ENCODE results near the gene MORN1.
"Not testable (repeated sequence)": the region's sequence is repeated elsewhere in the genome, so short reads cannot be mapped to it uniquely, and the experiment has no call there.

The MORN1 gene

DNA sequence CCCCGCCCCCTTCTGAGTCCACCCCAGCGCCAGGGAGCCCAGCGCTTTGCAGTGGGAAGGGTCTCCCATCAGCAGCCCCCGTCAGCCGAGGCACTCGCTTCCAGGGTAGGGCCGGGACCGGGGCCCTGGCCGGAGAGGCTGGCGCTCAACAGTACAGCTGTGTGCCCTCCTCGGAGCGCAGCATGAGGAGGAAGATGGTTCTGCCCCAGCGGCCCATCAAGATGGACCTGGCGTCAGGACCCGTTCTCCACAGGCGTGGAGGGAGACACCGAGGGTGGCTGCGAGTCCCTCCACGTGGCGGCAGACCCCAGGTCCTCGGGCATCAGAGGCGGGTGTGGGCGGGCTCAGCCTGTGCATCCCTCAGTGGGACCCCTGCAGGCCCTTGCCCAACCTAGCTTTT lies 54.3 kb downstream of the MORN1 start:
- no peak for DNase-seq (ENCODE audit: low read depth in 2 of 2)

DNA sequence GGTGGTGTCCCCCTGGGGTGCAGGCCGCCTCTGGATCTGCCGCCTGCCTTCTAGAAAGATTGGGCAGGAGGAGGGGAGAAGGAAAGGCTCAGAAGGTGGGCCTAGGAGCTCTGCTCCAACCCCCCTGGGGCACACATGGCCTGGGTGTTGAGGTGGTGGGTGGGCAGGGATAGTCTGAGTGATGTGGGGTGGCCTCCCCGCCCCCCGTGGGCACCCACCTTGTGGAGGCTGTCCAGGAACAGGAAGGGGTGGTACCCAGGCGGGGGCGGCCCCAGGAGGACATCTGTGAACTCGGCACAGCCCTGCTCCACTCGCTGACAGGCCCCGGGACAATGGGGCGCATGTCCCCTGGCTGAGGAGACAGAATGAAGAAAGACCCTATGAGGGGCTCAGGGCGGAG lies 54.9 kb downstream of the MORN1 start:
- no peak for DNase-seq (ENCODE audit: low read depth in 2 of 2)

DNA sequence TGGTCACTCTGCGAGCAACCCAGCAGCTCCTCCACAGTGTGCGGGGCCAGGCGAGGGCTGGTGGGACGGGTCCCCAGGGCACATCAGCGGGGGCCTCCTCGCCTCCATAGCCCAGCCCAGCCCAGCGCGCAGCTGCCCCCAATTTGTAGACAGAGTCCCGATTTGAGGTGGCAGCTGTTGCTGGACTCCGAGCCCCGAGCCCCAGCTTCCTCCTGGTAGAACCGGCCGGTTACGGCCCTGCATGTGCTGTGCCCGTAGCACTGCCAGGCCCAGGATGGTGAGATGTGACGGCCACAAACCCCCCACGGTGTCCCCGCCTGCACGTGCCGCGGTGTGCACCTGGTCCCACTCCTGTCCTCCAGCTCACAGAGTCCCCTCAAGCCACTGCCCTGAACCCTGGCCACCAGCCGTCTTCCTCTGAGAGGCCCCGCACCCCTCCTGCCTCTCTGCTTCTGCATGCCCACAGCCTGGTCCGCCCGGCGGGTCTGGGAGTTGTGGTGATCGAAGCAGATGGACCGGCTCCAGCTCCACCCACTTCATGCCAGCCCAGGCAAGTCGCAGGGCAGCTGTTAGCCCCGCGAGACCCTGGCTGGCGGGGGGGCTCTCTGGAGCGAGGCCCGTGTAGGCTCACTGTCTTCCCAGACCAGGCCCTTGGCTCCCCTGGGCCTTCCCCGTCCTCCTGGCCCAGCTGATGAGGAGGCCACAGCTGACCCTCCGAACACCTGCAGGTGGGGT lies 55.5 kb downstream of the MORN1 start:
- no peak for DNase-seq (ENCODE audit: low read depth in 2 of 2)

DNA sequence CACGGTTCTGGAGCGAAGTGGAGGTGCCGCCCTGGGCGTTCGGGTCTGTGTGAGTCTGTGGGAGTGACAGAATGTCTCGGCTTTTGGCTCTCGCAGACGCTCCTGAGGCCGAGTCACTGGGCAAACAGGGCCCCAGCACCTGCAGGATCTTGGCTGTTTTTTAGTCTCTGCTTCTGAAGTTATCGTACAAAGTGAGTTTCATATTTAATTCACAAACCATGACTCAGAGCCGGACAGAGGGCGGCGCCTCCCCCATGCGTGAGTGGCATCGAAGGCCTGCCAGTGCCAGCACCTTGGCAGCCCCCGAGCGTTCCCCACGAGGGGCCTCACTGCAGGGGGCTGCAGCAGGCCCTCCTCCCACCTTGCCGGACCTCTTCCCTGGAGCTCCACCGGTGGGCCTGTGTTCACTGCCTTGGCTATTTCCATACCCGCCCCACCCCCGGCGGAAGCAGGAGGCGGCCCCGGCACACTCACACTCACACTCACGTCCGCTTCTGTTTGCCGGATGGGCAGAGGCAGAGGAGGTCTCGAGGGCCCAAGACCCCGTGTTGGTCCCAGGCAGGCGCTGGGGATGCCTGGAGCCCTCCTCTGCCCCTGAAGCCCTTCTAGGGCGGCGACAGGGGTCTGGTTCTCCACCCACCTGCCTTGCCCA lies 56.3 kb downstream of the MORN1 start:
- no peak for DNase-seq (ENCODE audit: low read depth in 2 of 2)

DNA sequence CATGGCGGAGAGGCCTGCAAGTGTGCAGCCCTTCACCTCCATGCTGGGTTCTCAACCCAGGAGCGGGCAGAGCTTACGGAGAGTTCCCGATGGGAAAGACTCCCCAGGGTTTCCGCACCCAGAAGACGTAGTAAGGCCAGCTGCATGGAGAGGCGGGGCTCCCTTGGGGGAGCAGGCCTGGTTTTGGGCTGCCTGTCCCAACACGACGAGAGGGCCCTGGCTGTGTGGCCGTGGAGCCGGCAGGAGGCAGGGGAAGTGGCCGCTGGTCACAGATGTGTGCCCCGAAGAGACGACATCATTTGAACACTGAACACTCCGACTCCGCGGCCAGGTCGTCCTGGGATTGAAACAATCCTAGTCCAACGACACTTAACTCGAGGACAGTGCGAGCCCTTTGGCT lies 57.0 kb downstream of the MORN1 start:
- no peak for DNase-seq (ENCODE audit: low read depth in 2 of 2)

DNA sequence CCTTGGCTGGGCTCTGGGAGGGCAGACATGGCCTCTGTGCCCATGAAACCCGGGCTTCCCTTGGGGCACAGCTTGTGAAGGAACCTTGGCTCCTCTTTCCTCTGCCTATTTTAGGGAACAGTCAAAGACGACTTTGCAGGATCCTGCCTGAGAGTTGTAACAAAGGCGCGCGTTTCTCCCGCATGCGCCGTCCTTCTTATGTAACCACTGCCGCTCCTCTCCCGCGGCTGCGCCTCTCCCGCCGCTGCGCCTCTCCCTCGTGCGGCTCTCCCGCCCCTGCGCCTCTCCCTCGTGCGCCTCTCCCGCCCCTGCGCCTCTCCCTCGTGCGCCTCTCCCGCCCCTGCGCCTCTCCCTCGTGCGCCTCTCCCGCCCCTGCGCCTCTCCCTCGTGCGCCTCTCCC lies 59.8 kb downstream of the MORN1 start:
- DNase-seq (ENCODE audit: low read depth in 2 of 2), result not testable (repeated sequence)

DNA sequence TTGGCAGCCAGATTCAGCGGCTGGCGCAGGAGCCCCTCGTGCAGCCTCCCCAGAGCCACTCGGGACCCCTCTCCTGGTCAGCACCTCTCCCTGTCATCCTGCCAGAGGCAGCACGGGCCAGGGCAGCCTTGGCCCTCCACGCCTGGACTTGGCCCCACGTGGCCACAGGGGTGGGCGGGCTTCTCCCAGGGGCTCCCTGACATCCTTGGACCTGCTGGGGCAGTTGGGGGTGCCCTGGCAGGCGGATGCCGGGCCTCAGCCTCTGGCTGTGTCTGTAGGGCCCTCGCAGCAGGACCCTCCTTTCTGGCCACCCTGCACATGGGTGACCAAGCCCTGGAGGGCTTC lies 60.2 kb downstream of the MORN1 start:
- DNase-seq (ENCODE audit: low read depth in 2 of 2), result no peak

DNA sequence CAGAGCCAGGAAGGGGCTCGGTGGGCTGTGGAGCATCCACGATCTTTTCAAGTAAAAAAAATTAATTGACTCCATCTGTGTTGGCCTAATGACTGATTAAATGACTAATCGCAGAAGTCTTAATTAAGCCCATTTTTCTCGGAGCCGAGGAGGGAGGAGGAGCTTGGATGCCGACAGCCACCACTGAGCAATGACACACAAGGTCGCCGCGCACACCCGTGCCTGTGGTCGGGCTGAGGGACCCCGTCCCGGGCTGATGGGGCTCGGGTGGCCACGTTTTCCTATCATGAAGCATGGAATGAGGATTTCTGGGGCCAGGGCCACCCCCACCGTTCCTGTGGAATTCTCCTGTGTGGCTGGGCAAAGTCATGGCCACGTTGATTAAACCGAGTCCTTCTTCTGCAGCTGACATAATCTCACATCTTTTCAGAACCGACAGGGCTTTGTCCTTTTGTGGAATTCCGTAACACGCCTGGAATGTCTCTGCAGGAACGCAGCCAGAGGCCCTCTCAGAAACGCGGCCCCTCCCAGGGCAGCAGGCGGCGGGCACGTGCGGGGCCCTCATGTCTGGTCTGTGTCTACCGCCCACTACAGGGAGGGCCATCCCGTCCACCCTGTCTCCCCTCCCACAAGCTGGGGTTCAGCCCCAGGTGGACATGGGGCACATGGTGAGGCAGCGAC lies 60.7 kb downstream of the MORN1 start:
- no peak for DNase-seq (ENCODE audit: low read depth in 2 of 2)

DNA sequence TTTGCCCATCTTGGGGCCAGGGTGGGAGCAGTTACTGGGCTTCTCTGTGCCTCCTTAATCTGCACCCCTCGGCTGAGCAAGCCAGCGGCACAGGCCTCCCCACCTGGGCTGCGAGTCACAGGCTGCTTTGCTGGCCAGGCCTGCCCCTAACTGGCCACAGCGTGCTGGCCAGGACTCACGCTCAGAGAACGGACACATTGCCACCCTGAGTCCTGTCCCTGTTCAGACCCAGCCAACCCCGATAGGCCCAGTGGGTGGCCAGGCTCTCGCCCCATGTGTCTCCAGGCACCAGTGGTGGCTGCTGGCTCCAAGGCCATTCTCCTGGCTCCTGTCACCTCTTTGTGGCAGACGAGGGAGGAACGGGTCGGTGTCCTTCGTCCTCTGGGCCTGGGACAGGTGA lies 61.3 kb downstream of the MORN1 start:
- no peak for DNase-seq (ENCODE audit: low read depth in 2 of 2)

DNA sequence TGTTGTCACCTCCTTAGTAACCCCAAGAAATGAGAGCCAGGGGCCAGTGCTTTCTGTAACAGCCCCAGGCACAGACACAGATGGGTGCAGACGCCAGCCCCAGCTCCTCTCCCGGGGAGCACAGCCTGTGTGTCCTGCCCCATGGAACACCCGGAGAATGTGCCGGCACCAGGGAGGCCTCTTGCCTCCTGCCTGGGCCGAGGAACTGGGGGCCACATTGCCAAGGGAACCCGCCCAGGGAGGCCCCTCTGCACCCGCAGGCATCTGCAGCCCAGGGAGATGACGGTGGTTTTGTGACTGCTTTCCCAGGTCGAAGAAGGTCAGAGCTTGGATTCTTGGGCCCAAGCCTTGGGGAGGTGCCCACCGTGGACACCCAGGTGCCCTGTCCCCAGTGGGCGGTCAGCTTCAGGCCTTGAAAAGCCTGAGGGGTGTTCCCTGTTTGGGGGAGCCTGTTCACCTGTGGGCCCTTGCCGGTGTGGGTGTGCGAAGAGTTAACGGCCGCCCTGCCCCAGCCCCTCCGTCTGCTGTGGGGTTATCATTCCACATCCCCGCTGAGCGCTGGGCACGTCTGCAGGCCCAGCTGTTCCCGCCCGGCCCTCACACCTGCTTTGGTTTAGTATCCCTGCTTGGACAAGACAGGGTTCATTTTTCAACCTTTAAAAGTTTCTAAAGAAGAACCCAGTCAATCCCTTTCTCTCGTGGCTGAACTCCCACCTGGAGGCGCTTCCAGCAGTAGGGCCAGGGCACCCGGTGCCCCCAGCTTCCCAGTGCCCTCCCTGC lies 62.5 kb downstream of the MORN1 start:
- DNase-seq (ENCODE audit: low read depth in 2 of 2), result no peak

DNA sequence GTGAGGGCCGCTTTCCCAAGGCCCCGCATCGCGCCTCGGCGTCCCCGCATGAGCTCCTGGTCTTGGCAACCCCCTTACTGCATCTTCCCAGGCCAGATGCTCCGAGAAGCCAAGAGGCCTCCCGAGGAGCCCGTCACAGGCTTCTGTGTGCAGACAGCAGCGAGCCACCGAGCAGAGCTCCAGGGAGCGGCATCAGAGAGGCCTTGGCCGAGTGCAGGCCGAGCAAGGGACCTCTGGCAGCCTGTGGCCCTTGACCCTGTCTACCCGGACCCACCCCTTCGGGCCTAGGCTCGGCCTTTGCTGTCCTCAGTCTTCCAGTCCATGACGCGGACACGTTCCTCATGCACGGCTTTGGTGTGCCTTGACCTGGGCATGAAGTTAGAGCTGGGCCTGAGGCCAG lies 63.5 kb downstream of the MORN1 start:
- DNase-seq (ENCODE audit: low read depth in 2 of 2), result no peak

DNA sequence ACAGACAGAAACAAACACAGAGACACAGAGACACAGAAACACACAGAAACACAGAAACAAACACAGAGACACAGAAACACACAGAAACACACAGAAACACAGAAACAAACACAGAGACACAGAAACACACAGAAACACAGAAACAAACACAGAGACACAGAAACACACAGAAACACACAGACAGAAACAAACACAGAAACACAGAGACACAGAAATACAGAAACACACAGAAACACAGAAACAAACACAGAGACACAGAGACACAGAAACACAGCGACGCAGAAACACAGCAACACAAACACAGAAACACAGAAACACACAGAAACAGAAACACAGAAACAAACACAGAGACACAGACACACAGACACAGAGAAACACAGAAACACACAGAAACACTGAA lies 64.2 kb downstream of the MORN1 start:
- DNase-seq (ENCODE audit: low read depth in 2 of 2), result not testable (repeated sequence)

DNA sequence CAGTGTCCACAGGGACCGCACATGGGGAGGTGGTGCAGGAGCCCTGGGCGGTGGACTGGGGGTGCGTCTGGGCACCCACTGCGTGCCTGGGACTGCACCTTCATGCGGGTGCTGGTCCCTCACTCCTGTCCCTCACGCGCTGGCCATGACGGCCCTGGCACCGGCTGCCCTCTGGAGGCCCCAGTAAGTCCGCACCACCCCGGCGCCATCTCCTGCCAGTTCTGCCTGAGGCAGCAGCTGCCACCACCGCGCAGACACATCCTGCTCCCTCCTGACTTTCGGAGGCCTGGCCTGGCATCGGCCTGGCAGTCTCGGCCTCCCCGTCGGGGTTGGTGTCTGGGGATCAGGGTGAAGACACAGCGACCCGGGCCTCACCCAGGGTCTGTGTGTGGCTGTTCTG lies 64.8 kb downstream of the MORN1 start:
- no peak for DNase-seq (ENCODE audit: low read depth in 2 of 2)

DNA sequence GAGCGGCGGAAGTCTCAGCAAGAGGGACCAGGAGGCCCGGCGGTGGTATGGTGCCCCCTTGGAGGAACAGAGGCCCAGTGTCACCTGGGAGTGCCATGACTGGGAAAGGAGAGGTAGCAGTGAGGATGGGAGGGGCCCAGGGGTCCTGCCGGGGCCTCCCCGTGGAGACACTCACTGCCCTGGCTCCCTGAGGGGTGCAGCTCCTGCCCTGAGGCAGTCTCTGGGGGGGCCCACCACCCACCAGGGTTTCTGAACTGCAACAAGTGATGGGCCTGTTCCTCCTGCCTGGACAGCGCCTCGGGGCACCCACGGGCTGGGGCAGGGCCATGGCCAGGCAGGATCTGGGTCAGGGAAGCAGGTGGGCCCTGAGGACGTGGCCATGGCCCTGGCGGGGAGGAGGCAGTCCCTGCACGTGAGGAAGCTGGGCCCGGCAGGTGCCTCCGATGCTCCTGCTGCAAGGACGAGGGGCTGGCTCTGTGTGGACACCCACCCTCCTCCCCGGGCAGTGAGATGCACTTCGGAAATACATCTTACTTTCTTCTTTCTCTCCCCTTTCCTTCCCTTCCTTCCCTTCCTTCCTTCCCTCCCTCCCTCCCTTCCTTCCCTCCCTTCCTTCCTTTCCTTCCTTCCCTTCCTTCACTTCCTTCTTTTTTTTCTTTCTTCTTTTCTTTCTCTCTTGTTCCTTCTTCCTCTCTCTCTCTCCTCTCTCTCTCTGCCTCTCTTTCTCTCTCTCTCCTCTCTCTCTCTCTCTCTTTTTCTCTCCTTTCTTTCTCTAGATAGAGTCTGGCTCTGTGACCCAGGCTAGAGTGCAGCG lies 66.6 kb downstream of the MORN1 start:
- no peak for DNase-seq (ENCODE audit: low read depth in 2 of 2)

DNA sequence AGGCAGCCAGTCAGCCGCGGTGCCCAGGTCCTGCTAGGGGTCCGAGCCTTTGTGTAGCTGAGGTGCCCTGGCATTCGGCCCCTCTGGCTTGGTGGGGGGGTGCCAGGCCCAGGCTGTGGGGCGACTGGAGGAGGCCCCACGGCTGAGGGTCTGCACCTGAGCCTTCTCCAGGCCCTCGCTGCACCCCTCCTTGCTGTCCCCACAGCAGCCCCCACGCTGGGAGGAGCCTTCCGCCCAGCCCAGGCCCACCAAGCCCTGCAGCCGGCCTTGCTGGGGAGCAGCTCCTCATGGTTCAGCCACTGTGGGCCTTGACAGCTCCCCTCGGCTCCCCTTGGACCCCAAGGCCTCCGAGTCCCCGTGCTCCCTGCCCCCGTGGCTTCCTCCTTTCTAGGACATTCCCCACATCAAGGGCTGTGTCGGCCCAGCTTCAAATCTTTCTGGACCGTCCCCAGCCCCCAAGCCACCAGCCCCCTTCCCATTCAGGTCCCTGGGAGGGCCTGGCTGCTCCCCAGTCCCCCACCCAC lies 67.8 kb downstream of the MORN1 start:
- DNase-seq (ENCODE audit: low read depth in 2 of 2), result no peak

DNA sequence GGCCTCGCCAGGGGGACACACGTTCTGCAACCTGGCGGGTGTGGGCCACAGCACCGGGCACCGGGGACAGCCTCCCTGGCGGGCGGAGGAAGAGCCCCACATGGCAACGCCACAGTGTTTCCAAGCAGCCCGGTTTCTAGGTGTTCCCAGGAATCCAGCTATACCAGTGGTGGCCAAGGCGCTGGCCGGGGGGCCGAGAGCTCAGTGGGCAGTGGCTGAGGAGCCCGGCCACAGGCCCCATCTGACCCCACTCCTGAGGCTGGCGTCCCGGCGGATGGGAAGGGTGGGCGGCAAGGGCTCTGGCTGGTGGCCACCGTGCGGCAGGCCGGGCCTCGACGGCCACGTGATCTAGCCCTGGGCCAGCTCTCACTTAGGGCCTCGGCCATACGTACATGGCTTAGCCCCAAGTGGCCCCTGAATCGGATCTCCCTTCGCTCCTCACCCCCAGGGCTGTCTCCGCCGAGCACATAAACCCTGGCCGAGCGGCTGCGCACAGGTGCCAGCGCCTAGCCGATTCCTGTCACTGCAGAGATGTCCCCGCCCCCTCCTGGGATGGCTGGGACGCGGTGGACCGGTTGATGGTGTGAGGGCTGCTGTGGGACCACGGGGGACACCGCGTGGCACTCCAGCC lies 68.7 kb downstream of the MORN1 start:
- DNase-seq (ENCODE audit: low read depth in 2 of 2), result no peak

DNA sequence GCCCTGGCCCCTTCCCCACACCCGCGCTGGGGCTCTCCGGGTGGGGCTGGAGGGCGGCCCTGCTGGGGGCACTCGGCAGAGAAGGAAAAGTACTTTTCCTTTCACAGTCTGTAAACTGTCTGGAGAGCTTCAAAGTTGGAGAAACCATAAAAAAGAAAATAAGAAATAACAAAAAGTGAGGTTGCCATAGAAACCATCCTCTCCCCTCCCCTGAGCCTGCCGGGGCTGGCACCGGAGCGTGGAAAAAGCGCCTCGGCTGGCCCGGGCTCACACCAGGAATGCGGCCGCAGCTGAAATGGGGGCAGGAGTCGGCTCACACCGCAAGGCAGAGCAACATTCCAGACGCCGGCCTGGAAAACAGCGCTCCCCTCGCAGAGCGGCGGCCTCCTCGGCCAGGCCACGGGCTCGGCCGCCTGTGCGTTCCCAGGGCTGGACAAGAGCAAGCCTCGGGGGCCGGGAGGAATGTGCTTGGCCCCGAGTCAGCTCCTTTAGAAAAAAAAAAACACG lies 69.2 kb downstream of the MORN1 start:
- DNase-seq (ENCODE audit: low read depth in 2 of 2), result no peak

DNA sequence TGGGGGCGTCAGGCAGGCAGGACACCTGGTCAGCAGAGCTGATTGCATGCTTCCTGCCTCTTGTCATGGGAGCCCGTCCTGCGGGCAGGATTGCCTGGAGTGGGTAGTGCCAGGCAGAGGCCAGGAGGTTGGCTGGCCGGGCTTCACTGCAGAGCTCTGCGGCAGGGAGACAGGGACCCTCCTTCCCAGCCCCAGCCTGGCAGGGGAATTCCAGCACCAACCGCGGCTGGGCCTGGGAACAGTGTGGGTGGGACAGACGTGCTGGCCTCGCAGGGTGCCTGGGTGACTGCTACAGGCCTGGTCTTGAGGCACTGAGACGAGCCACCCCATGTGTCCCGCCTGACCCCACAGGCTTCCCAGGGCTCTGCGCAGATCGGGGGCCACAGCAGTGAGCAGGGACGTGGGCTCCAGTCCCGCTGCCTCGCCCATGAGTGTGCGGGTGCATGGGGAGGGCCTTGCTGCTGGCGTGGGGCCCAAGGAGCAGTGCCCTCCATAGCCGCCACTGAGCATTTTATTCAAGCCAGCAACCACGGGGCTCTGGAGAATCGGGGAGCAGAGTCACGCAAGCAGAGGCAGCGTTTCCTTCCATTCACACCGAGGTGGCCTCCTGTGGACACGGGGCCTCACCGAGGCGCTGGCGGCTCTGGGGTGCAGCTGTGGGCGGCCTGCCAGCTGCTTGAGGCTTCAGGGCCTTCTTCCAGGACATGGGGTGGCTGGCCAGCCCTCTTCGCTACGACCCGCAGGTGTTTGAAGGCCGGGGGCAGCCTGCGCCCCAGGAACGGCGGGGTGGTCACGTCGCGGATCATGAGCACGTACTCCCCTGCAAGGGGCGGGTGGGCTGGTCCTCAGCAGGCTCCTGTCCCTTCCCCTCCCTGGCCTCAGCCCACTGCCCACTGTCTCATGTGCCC lies 70.3 kb downstream of the MORN1 start:
- DNase-seq (ENCODE audit: low read depth in 2 of 2), result no peak

DNA sequence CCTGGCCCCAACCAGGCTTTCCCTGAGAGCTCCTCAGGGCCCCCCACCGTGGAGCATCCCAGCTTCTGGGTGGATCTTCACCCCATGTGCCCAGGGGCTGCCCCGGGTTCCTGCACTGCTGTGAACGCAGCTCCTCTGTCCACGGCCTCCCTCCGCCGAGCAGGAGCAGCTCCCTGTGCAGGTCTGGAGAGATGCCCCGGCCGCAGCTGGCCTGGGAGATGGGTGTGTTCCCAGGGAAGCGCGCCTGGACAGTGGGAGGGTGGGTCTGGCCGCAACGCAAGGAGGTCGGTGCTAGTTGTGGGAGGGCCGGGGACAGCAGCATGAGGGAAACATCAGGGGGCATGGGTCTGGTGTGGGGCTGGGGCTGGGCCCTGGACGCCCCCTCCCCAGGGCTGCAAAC lies 71.3 kb downstream of the MORN1 start:
- no peak for DNase-seq (ENCODE audit: low read depth in 2 of 2)

DNA sequence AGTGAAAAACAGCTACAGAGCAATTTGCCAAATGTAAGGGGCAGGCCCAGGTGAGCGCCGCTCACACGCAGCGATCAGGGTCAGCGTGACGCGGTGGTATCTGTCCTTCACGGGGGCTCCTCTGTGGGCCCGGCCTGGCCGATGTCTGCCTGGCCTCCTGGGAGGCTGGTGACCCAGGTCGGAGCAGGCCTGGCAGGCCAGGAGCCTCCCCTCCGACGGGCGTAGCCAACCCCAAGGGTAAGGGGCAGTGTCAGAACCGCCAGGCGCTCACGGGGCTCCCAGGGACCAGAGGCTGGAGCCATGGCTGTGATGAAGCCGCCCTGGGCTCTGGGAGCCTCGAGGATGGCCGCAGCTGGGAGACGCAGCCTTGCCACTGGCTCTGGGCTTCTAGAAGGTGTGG lies 72.1 kb downstream of the MORN1 start:
- DNase-seq (ENCODE audit: low read depth in 2 of 2), result no peak
